ENCODE measurements around the gene LTA4H.
A peak's percentile ranks its signal among the peaks of the same experiment; 100 is the strongest.

The LTA4H gene

DNA sequence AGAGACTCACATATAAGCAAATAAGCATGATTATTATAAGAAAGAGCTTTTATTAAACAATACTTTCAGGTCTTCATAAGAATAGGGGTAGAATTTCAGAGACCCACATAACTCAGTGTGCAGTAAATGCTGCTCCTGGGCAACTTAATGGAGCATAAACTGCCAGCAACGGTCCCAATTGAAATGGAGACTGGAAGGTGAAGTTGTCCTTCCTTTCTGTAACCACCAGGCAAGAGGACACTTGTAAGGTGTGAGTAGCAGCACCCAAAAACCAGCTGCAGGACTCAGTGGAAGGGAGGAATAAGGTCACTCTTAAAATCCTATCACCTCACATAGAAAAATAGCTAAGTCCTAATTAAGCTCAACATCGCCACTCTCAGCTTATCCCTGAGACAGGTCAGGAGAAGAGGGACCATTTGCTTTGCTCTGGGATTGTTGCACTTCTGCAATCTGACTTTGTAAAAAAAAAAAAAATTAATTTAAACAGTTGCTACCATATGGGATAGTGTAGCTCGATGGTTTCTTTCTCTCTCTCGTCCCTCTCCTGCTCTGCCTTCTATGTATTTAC, 22.7 kb upstream of the LTA4H start:
- DNase-seq (ENCODE audit: low spot score): no peak

DNA sequence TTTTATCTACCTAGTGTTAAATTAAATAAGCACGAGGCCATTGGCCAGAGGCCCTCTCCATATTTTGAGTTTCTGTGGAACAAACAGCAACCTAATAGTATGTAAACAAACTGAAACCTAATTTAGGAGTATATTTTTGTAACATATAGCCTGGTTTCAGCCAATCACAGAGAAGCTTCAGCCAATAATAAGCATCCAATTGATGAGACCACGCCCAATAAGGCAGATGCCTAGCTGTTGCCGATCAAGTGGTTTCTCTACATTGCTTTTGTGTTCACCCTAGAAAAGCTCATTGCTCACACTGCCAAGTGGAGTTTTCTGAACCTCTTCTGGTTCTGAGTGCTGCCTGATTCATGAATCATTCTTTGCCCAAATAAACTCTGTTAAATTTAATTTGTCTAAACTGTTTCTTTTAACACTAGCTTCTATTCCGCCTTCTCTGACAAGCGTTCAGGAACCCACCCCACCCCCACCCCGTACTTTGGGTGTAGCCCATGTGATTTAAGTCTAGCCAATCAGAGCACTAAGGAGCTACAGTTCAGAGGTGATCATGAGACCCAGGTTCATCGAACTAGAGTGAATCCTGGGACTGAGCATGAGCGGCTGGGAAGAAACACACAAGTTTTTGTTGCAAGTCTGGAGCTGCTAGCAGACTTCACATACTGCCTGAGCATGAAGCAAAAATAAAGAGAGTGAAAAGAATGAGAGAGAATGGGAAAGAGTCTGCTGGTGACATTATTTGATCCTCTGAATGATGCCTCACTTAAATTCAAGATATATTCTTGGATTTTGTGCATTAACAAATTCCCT, 21.5 kb upstream of the LTA4H start:
- no peak for DNase-seq (ENCODE audit: low spot score)

DNA sequence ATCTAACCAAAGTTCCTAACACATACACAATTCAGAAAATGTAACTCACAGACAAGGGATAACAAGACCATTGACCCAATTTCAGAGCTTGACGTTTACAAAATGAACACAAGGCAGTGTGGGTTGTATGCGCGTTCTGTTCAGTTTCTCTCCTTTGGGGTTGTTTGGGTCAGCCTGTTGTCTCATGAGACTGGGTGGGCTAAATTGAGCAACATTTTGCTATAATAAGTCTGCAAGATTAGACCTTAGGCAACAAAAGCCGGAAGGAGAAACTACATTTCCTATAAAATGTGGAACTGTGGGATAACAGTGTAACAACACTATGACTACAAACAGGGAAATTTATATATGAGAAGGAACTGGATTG, 18.8 kb upstream of the LTA4H start:
- DNase-seq (ENCODE audit: low spot score): no peak

DNA sequence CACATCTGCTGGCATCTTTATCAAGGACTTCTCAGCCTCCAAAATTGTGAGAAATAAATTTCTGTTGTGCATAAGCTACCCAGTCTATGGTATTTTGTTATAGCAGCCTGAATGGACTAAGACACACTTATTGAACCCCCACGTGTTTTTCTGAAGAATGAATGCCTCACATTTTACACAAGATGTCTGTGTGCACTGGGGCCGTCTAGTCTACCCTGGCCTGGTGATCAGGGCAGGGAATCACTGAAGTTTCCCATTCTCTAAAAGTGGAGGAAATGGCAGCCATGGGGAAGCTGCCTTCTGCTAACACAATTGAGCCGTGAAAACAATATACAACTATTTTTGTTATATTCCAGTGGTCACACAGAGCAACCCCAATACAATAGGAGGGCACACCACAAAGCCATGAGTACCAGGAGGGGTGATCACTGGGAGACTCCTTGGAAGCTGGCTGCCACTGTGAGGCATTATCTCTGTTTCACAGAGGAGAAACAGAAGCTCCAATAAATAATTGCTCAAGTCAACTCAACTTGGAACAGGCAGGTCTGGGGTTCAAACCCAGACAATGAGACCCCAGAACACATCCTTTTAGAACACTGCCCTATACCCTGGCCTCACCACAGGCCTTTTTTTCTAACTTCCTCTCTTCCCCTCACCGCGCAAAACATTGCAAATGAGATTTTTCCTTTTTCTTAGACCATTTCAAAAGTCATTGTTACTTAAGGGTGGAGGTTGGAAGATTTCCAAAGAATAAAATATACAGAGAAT, 18.3 kb upstream of the LTA4H start:
- DNase-seq (ENCODE audit: low spot score): no peak

DNA sequence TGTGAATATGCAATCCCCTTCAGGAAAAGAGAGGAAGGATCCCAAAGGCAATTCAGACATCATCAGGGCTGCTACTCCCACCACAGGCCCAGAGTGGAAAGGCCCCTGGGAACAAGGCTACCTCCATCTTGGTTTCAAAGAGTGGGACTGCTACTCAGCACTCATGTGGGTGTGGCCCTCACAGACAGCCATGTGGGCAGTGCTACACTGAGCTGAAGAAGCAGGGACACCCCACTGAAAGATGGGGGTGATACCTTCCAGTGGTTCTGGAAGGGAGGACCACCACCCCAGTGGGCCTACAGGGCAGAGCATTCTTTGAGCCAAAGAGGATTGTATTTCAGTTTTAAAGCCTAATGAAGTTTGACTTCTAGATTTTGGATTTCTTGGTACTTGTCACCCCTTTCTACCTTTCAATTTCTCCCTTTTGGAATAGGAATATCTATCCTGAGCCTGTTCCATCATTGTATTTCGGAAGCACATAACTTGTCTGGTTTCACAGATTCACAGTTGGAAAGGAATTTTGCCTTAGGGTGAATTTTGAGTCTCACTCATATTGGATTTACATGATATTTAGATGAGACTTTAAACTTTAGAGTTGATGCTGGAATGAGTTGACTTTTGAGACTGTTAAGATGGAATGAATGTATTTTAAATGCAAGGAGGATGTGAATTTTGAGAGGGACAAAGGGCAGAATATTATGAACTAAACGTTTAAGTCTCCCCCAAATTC, 16.5 kb upstream of the LTA4H start:
- DNase-seq (ENCODE audit: low spot score): no peak

DNA sequence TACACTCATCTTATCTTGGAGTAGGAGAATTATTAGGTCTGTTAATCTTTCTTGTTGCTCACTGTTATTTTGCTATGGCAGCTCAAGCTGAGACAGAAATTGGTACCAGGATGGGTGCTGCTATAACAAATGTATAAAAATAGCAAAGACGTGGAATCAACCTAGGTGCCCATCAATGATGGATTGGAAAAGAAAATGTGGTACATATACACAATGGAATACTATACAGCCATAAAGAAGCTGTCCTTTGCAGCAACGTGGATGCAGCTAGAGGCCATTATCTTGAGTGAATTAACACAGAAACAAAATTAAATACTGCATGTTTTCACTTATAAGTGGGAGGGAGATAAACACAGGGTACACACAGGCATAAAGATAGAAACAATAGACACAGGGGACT, 14.8 kb upstream of the LTA4H start:
- no peak for DNase-seq (ENCODE audit: low spot score)

DNA sequence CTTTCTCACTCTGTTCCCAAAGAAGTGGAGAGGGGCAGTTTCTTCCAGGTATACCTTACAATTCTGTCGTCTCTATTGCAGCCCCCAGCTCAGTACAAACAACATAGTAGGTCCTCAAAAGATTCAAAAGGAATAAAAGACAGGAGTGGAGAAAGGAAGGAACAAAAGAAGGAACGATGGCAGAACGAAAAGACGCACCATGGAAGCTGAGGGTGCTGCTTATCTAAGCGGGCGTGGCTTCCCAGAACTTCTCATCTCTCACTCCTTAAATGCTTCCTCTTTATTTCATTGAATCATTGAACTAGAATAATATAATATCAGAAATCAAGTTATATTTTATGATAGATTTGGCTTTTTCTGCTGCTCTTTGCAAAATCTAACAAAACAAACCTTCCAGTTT, 13.7 kb upstream of the LTA4H start:
- no peak for DNase-seq (ENCODE audit: low spot score)

DNA sequence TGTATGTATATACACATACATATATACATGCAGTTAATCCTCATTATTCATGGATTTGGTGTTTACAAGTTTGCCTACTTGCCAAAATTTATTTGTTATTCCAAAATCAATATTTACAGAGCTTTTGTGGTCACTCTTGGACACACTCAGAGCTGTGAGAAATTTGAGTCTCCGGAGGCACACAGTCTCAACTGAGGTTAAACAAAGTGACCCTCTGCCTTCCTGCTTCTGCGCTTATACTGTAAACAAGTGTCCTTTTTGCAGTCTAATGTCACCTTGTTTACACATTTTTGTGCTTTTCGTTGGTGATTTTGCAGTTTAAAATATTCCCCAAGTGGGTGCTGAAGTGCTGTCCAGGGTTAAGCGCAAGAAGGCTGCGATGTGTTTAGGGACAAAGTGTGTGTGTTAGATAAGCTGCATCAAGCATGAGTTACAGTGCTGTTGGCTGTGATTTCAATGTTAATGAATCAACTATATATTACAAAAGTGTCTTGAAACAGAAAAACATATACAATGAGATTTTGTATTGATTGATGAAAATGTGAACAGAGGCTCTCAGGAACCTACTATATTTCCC, 13.1 kb upstream of the LTA4H start:
- no peak for DNase-seq (ENCODE audit: low spot score)

DNA sequence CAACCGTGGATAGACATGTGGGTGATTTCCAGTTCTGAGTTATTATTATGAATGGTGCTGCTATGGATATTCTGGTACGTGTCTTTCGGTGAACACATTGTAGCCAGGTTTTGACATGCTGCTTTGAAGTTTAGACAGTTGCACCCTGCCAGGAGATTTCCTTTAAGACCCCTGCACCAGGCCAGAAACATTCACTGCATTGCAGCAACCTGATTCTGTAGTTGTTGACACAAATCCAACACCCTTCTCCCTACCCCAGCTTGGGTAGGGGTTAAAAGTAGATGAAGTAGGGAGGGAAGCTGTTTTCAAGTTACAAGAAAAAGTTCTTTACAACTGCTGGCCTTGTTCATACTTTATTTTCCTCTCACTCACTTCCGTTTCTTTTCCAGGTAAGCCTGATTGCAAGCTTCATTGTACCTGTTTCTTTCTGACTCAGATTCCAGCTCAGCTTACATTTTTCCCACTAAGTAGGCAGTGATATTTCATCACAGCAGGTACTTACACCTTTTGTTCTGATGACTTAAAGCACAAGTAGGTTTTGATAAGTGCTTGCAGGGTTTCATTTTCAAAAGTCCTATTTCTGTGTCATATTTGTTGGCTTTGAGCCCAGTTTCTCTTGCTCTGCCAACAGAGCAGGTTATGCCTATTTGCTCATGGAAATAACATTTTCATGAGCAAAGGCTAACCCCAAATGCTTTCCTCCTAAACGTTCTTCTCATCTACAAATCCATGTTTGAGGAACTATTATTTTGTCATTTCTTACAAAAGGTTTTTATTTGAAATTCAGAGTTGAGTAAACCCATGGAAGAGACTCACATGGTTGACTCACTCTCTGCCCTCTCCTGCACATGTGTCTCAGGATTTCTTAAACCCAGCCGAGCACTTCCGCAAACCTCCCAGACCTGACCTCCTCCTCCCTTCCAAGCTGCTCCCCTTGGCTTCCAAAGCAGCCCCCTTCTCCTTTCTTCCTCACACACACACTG, 12.1 kb upstream of the LTA4H start:
- DNase-seq (ENCODE audit: low spot score): peak; percentile 74

DNA sequence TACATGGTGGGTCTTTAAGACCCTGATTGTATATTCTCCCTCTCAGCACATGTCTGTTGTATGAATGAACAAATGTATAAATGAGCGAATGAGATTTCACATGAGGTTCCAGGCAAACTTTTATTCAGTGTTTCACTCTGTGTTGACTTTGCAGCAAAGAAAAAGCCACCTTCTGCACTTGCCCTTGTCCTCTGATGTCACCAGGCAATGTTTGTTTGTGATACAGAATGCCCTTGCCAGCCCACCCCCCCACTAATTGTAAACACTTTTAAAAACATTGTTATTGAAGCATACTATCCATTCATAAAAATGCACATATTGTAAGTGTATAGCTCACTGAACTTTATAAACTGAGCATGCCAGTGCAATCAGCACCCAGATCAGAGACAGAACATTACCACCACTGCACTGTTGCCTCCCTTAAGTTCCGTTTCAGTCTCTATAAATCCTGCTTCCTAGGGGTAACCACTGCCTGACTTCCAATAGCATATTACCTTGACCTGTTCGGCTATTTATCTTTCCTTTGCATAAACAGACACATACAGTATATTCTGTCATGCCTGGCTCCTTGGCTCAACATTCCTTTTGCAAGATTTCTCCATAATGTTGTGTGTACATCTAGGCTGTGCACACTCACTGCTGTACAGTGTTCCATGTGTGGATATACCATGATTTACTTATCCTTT, 11.3 kb upstream of the LTA4H start:
- DNase-seq (ENCODE audit: low spot score): no peak

DNA sequence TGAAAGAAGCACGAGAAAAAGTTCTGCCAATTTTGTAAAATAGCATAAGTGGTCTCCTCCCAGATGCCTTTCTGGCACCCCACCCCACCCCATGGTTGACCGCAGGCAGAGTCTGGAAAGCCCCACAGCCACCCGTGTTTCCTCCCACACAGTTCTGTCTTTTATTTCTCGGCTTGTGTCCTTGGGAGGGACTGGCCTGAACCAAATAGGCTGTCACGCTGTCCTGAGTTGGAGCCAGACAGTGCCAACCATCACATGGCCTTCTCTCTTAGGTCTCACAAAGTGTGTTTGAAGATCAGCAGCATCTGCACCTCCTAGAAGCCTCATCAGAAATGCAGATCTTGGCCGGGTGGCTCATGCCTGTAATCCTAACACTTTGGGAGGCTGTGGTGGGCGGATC, 10.2 kb upstream of the LTA4H start:
- DNase-seq (ENCODE audit: low spot score): no peak

DNA sequence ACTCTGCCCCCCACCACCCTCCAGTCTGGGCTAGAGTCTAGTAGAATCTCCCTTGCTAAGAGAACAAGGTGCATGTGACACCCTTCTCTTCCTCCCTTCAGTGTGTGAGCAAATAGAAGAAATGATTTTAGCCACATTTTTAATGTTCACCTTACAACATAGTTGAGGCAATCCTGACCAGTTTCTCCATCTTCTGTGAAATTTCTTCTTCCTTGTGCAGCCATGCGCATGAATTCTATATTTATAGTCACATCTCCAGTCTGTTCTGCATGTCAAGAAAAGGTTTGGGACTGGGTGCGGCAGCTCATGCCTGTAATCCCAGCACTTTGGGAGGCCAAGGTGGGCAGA, 9.5 kb upstream of the LTA4H start:
- DNase-seq (ENCODE audit: low spot score): no peak

DNA sequence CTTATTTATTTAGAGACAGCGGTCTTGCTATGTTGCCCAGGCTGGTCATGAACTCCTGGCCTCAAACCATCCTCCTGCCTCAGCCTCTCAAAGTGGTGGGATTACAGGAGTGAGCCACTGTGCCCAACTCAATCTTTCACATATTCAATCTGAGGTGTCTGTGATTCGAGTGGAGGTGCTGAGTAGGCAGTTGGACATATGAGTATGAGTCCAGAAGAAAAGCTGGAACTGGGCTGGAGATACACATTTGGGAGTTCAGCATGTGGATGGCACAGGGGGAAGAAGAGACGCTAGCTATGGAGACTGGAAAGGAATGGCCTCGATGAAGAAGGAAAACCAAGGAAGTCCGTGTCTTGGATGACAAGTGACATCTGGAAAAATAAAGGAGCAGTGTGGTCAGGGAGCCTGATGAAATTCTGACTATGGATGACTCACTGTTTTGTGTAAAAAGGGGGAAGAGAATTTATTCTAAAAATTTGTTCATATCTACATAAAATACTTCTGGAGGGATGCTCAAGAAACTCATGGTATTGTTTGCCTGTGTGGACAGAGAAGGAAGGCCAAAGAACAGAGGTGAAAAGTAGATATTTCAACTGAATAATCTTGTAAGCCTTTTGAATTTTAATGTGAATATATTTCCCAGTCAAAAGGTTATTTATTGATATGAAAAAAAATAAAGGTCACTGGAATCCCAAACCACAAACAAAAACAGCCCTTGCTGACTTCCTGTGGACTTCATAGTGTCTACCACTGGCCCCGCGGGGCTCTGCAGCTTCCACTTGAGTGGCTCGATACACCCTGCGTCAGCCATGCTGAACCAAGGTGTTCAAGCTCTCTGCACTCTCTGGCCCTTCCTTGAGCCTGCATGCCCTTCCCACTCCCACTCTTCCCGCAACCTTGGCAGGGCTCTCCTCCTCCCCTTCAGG, 8.9 kb upstream of the LTA4H start:
- DNase-seq (ENCODE audit: low spot score): peak; percentile 68

DNA sequence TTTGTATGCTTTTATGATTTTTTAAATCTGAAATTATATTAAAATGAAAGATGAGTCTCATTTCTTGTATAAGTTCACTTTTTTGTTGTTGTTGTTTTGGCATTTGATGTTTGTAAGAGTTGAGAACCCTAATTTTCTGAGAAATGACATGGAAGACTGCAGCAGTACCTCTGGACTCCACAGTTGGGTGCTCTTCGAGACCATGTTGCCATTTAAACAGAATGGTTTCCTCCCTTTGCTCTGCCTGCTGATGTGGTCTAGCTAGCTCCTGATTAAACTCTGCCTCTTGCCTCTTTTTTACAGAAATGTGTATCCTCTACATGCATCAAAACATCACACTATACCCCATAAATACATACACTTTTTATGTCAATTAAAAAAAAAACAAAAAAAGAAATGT, 5.8 kb upstream of the LTA4H start:
- DNase-seq (ENCODE audit: low spot score): no peak

DNA sequence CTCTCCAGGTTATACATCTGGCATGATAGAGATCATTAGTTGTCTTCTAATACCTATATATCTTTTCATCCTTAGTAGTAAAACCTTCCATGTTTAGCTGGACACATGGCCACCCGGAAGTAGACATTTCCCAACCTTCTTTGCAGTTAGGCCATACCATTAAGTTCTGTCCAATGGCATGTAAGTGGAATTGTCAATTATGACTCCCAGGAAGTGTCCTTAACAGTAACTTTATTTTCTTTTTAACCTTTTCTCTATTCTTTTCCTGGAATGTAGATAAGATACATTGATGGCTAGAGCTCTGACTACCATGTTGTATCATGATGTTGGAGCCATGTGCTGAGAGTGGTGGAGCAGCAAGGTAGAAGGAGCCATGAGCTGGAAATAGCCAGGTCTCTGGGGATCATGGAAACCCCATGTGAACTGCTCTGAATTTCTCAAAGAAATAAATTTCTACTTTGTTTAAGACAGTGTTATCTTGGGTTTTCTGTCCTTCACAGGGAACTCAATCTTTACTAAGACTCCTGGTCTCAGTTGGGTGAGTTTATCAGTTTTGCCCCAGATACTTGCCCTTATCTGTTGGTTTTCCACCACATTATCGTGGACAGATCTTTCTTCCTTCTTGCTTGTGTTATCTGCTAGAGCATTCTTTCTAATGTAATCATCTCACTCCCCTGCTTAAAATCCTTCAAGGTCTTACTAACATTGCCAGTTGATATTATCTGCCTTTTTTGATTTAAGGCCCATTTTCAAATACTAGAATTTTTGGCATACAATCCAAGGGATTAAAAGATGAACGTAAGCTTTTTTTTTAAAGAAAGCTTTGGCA, 5.1 kb upstream of the LTA4H start:
- no peak for DNase-seq (ENCODE audit: low spot score)

DNA sequence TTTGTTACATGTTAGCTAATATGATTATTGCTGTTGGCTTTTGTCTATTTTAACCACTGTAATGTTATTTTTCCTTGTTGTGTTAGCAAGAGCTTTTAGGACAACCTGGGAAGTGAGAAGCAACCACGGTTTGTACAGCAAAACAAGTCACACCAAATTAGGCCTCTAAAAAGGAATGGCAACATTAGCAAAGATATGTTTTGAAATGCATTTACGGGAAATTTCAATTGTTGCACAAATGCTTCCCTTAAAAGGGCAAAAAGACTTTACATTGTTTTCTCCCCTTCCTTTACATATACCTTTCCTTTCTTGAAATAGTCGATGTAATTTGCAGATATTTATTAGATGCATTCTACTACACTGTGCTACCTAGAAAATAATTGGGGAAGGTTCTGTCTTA, 4.1 kb upstream of the LTA4H start:
- DNase-seq (ENCODE audit: low spot score): no peak

DNA sequence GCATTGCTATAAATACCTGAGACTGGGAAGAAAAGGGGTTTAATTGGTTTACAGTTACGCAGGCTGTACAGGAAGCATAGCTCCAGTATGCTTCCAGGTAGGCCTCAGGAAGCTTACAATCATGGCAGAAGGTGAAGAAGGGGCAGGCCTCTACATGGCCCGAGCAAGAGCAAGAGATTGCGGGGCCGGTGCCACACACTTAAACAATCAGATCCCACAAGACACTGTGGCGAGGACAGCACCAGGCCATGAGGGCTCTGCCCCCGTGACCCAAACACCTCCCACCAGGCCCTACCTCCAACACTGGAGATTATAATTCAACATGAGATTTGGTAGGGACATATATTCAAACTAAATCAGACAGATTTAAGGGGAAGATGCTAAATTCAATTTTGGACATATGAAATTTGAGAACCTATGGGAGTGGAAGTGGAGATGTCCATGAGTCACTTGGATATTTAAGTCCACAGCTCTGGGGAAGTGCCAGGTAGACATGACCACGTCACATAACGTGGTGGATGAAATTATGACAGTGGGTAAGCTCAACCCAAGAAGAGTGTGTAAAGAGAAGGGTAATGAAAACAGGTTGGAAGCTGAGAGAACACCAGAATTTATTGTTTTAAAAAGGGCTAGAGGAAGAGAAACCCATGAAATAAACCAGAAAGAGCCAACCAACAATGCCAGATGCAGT, 1.5 kb upstream of the LTA4H start:
- DNase-seq (ENCODE audit: low spot score): no peak

All from GM03348 (cell line).